NB4 (cell line): Measurements from ENCODE around the gene PCDH7.
A peak's percentile ranks its signal among the peaks of the same experiment; 100 is the strongest.

Experiments
- DNase-seq: peaks from one replicate; pipeline ENCODE4 v3.0.0; 2010; ENCODE audit warnings: low read depth
- H3K4me3 ChIP-seq: one replicate; pipeline ENCODE4 v1.5.1; 2011; ENCODE audit warnings: mild to moderate bottlenecking, low read depth, low read length, moderate library complexity
- CTCF ChIP-seq: IDR thresholded peaks from one replicate; pipeline ENCODE4 v1.5.1; 2012; ENCODE audit warnings: low read depth, low read length
- MAX ChIP-seq: IDR thresholded peaks from 2 replicates; pipeline ENCODE4 v1.6.1; 2011; ENCODE audit warnings: low read depth, low read length
- MYC ChIP-seq: IDR thresholded peaks from 2 replicates; pipeline ENCODE4 v1.6.1; 2011; ENCODE audit warnings: low read depth, low read length
- POLR2A ChIP-seq: IDR thresholded peaks from 2 replicates; pipeline ENCODE4 v1.6.1; 2011; ENCODE audit warnings: mild to moderate bottlenecking; ENCODE audit not compliant: insufficient read length; ENCODE audit errors: extremely low read depth

PCDH7 gene

GRCh38 chr4:30757357-30757756 lies 37.2 kb downstream of the PCDH7 start:
- H3K4me3 ChIP-seq, result no peak overlapping the region
- TF ChIP-seq MYC (no peak), CTCF (no peak), MAX (no peak), POLR2A (no peak)
- DNase-seq, result peak; percentile 12

- DNase-seq, result no peak
- TF ChIP-seq MAX, result no peak
- TF ChIP-seq POLR2A, result no peak
- TF ChIP-seq CTCF, result no peak
- TF ChIP-seq MYC, result no peak
- no peak overlapping the region for H3K4me3 ChIP-seq
These were observed 40.4 kb downstream of the PCDH7 start for GRCh38 chr4:30760551-30760950.

- DNase-seq, result no peak
- no peak overlapping the region for H3K4me3 ChIP-seq
- TF ChIP-seq POLR2A (no peak), CTCF (no peak), MAX (no peak), MYC (no peak)
These were observed 43.2 kb downstream of the PCDH7 start for GRCh38 chr4:30763321-30763727.

- no peak for TF ChIP-seq CTCF
- TF ChIP-seq MYC, result no peak
- TF ChIP-seq MAX, result no peak
- TF ChIP-seq POLR2A, result no peak
- DNase-seq, result no peak
- H3K4me3 ChIP-seq, result no peak overlapping the region
These were observed 44.9 kb downstream of the PCDH7 start for GRCh38 chr4:30765022-30765421.

GRCh38 chr4:30767147-30767845 lies 47.1 kb downstream of the PCDH7 start:
- no peak for DNase-seq
- no peak overlapping the region for H3K4me3 ChIP-seq
- TF ChIP-seq MAX (no peak), CTCF (no peak), MYC (no peak), POLR2A (no peak)
